Liver (tissue), 9 donors: ENCODE data around the gene NEB. TPM values are rescaled to one million over a fixed set of nuclear protein-coding genes. Genes with fewer than 3 reads are reported as not detected.

Experiments used
- DNase-seq: peaks from one replicate; pipeline ENCODE4 v3.0.0-alpha.2; 2017; ENCODE audit warnings: low spot score
- H3K27ac ChIP-seq, 2 donors: one replicate each; pipeline ENCODE4 v1.7.0; 2013; ENCODE audit warnings: inconsistent platforms in 2 of 2, low read length in 2 of 2, control low read depth in 1 of 2, low read depth in 1 of 2, mild to moderate bottlenecking in 1 of 2
- H3K27me3 ChIP-seq, 4 donors: one replicate each; pipeline versions ENCODE4 v1.6.1 to v1.7.0; 2013; ENCODE audit warnings: low read length in 3 of 4, inconsistent platforms in 1 of 4, mild to moderate bottlenecking in 1 of 4, moderate library complexity in 1 of 4; ENCODE audit not compliant: control insufficient read depth in 4 of 4, insufficient read depth in 4 of 4
- H3K36me3 ChIP-seq, 4 donors: one replicate each; pipeline versions ENCODE4 v1.6.1 to v1.7.0; 2013; ENCODE audit warnings: low read length in 3 of 4, mild to moderate bottlenecking in 3 of 4, low read depth in 1 of 4, moderate library complexity in 1 of 4; ENCODE audit not compliant: control insufficient read depth in 4 of 4, insufficient read depth in 3 of 4
- H3K4me1 ChIP-seq, 4 donors: one replicate each; pipeline versions ENCODE4 v1.6.1 to v1.7.0; 2013; ENCODE audit warnings: low read length in 3 of 4, mild to moderate bottlenecking in 3 of 4, moderate library complexity in 1 of 4; ENCODE audit not compliant: control insufficient read depth in 4 of 4, insufficient read depth in 4 of 4
- H3K4me3 ChIP-seq, 3 donors: one replicate each; pipeline versions ENCODE4 v1.6.1 to v1.7.0; 2013; ENCODE audit warnings: low read length in 3 of 3, control low read depth in 1 of 3, low read depth in 1 of 3, mild to moderate bottlenecking in 1 of 3
- H3K9ac ChIP-seq, 2 donors: one replicate each; pipeline ENCODE4 v1.7.0; 2013; ENCODE audit warnings: low read length in 2 of 2, mild to moderate bottlenecking in 2 of 2, moderate library complexity in 2 of 2, control low read depth in 1 of 2, low read depth in 1 of 2
- H3K9me3 ChIP-seq, 4 donors: one replicate each; pipeline versions ENCODE4 v1.6.1 to v1.7.0; 2013; ENCODE audit warnings: low read length in 3 of 4; ENCODE audit not compliant: control insufficient read depth in 4 of 4
- FOXA1 ChIP-seq: IDR thresholded peaks from 2 replicates; pipeline ENCODE4 v1.6.1; 2016; ENCODE audit warnings: antibody characterized with exemption
- FOXA2 ChIP-seq: IDR thresholded peaks from 2 replicates; pipeline ENCODE4 v1.6.1; 2016; ENCODE audit warnings: antibody characterized with exemption
- GABPA ChIP-seq, 2 donors: IDR thresholded peaks in 1 of 2; conservative IDR thresholded peaks in 1 of 2; 2 replicates each; pipeline ENCODE4 v1.6.1; 2016; ENCODE audit warnings: antibody characterized with exemption in 2 of 2, mild to moderate bottlenecking in 1 of 2, moderate library complexity in 1 of 2
- HNF4A ChIP-seq, 2 donors: conservative IDR thresholded peaks; 2 replicates each; pipeline ENCODE4 v1.6.1; 2016; ENCODE audit warnings: antibody characterized with exemption in 2 of 2, mild to moderate bottlenecking in 2 of 2
- HNF4G ChIP-seq: IDR thresholded peaks from 2 replicates; pipeline ENCODE4 v1.6.1; 2016; ENCODE audit warnings: antibody characterized with exemption
- NR2F2 ChIP-seq: IDR thresholded peaks from 2 replicates; pipeline ENCODE4 v1.6.1; 2016; ENCODE audit warnings: antibody characterized with exemption
- RAD21 ChIP-seq, 2 donors: IDR thresholded peaks; 2 replicates each; pipeline ENCODE4 v1.6.1; 2016; ENCODE audit warnings: antibody characterized with exemption in 2 of 2, mild to moderate bottlenecking in 2 of 2
- RXRA ChIP-seq, 2 donors: IDR thresholded peaks; 2 replicates each; pipeline ENCODE4 v1.6.1; 2017 to 2018; ENCODE audit warnings: antibody characterized with exemption in 2 of 2, mild to moderate bottlenecking in 1 of 2
- SP1 ChIP-seq: IDR thresholded peaks from 2 replicates; pipeline ENCODE4 v1.6.1; 2018; ENCODE audit warnings: antibody characterized with exemption, mild to moderate bottlenecking
- TAF1 ChIP-seq: conservative IDR thresholded peaks from 2 replicates; pipeline ENCODE4 v1.6.1; 2016; ENCODE audit warnings: antibody characterized with exemption, mild to moderate bottlenecking
- YY1 ChIP-seq: IDR thresholded peaks from 2 replicates; pipeline ENCODE4 v1.6.1; 2016; ENCODE audit warnings: antibody characterized with exemption, mild to moderate bottlenecking
- WGBS: extraction: QIAGEN DNeasy Blood & Tissue Kit; methylation state at CpG from one replicate; pipeline ENCODE4 v1.1.7; 2013; 5-methylcytosine and 5-hydroxymethylcytosine counted together
- polyA plus RNA-seq, 2 donors: library from polyadenylated mRNA; stranded (reverse) in 1 of 2; unstranded in 1 of 2; fragments of 200-250 nt in 1 of 2; fragments of >200 nt in 1 of 2; fragmentation: Nextera tagmentation in 1 of 2; extraction: Ambion mirVana in 1 of 2; gene quantifications; one replicate each; pipeline versions ENCODE4 v1.2.1 to v1.2.3, GENCODE V29; 2013 to 2015
- total RNA-seq, 2 donors: library from RNA; depleted of rRNA; stranded (reverse); fragments of >200 nt; gene quantifications; one replicate each; pipeline ENCODE4 v1.2.3, GENCODE V29; 2014
- TF ChIP-seq, protein P1 (sequence below): IDR thresholded peaks from 2 replicates; pipeline ENCODE4 v1.6.1; 2016; ENCODE audit warnings: antibody characterized with exemption, mild to moderate bottlenecking
- TF ChIP-seq, protein P2 (sequence below): IDR thresholded peaks from 2 replicates; pipeline ENCODE4 v1.6.1; 2016; ENCODE audit warnings: antibody characterized with exemption
- TF ChIP-seq, protein P3 (sequence below): fragments of 150-350 bp; IDR thresholded peaks from 2 replicates; pipeline ENCODE4 v1.5.1; 2017; ENCODE audit warnings: improper control_type of control experiment, low read depth, low read length; ENCODE audit not compliant: missing input control
- TF ChIP-seq, protein P4 (sequence below): IDR thresholded peaks from 2 replicates; pipeline ENCODE4 v1.6.1; 2016; ENCODE audit warnings: antibody characterized with exemption
- donor health status: healthy.
- donor health status: healthy.
- donor health status: healthy.
- donor health status: healthy.
- donor health status: healthy.

The NEB gene
- total and polyA plus RNA-seq, 4 donors = 0.28 to 6.4 (median 2.7) TPM

DNA sequence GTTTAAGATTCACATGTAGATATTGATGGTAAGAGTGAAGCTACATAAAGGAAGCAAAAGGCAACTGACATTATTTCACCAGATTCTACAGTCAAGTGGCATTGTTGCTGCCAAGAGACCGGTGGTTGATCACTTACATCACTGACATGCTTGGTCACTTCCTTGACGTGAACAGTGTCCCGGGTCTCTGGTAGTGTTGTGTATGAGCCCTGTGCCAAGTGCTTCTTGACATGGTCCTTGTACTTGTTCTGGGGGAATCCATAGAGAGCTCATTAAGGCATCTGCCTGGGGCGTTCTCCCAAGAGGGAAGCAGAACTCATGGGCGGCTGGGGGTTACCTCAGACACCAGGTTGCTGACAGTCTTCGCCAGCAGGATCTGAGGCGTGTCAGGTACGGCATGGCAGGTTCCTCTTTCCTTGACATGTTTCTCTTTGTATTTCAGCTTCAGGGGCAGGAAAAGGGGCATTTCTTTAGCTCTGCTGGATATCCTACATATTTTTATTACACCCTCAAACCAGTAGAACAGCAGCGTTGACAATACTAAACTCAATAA, 208.4 kb downstream of the NEB start:
- TF ChIP-seq FOXA1 = no peak
- no peak for TF ChIP-seq NR2F2
- TF ChIP-seq RAD21 (IDR thresholded peaks at IDR 0.05) = no peak
- TF ChIP-seq, protein P1, sequence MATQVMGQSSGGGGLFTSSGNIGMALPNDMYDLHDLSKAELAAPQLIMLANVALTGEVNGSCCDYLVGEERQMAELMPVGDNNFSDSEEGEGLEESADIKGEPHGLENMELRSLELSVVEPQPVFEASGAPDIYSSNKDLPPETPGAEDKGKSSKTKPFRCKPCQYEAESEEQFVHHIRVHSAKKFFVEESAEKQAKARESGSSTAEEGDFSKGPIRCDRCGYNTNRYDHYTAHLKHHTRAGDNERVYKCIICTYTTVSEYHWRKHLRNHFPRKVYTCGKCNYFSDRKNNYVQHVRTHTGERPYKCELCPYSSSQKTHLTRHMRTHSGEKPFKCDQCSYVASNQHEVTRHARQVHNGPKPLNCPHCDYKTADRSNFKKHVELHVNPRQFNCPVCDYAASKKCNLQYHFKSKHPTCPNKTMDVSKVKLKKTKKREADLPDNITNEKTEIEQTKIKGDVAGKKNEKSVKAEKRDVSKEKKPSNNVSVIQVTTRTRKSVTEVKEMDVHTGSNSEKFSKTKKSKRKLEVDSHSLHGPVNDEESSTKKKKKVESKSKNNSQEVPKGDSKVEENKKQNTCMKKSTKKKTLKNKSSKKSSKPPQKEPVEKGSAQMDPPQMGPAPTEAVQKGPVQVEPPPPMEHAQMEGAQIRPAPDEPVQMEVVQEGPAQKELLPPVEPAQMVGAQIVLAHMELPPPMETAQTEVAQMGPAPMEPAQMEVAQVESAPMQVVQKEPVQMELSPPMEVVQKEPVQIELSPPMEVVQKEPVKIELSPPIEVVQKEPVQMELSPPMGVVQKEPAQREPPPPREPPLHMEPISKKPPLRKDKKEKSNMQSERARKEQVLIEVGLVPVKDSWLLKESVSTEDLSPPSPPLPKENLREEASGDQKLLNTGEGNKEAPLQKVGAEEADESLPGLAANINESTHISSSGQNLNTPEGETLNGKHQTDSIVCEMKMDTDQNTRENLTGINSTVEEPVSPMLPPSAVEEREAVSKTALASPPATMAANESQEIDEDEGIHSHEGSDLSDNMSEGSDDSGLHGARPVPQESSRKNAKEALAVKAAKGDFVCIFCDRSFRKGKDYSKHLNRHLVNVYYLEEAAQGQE = no peak
- TF ChIP-seq, protein P2, sequence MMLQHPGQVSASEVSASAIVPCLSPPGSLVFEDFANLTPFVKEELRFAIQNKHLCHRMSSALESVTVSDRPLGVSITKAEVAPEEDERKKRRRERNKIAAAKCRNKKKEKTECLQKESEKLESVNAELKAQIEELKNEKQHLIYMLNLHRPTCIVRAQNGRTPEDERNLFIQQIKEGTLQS = no peak
- no peak for TF ChIP-seq TAF1
- TF ChIP-seq, protein P3, sequence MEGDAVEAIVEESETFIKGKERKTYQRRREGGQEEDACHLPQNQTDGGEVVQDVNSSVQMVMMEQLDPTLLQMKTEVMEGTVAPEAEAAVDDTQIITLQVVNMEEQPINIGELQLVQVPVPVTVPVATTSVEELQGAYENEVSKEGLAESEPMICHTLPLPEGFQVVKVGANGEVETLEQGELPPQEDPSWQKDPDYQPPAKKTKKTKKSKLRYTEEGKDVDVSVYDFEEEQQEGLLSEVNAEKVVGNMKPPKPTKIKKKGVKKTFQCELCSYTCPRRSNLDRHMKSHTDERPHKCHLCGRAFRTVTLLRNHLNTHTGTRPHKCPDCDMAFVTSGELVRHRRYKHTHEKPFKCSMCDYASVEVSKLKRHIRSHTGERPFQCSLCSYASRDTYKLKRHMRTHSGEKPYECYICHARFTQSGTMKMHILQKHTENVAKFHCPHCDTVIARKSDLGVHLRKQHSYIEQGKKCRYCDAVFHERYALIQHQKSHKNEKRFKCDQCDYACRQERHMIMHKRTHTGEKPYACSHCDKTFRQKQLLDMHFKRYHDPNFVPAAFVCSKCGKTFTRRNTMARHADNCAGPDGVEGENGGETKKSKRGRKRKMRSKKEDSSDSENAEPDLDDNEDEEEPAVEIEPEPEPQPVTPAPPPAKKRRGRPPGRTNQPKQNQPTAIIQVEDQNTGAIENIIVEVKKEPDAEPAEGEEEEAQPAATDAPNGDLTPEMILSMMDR = no peak
- no peak overlapping the region for H3K4me3 ChIP-seq
- H3K9ac ChIP-seq = no peak overlapping the region
- no peak for DNase-seq
- no peaks in the 10 kb centered on the region for H3K27me3 ChIP-seq
- H3K36me3 ChIP-seq = no peaks in the 10 kb centered on the region
- H3K9me3 ChIP-seq = no peaks in the 10 kb centered on the region
- H3K4me1 ChIP-seq = no peaks in the 10 kb centered on the region
- no peak overlapping the region for H3K27ac ChIP-seq
- WGBS = 81% methylated on average over 9 of the region's 9 CpGs

DNA sequence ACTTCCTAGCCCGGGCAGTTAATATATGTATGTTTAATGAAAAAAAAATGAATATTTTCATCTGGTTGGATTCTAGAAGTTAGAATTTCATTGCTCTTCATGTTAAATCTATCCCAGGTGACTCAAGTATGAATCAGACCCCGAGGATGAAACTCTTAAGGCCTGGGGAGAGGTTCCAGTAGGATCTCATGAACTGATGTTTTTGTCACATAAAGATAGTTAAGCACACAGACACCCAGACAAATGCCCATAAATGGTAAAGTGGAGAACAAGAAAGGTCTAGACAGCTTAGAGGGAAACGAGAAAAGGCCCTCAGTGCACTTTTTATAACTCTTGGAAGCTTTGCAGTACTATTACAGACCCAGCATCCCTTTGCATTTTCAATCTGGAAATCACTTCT, 210.4 kb downstream of the NEB start:
- H3K27me3 ChIP-seq = no peaks in the 10 kb centered on the region
- TF ChIP-seq GABPA (IDR thresholded peaks at IDR 0.05 in 1 of 2, conservative IDR thresholded peaks at IDR 0.05 in 1 of 2) = no peak
- TF ChIP-seq, protein P2 = no peak
- TF ChIP-seq NR2F2 = no peak
- TF ChIP-seq HNF4A (conservative IDR thresholded peaks at IDR 0.05) = no peak
- TF ChIP-seq, protein P3 = no peak
- TF ChIP-seq, protein P1 = no peak
- no peak for TF ChIP-seq RAD21 (IDR thresholded peaks at IDR 0.05)
- no peak for TF ChIP-seq SP1
- TF ChIP-seq YY1 = no peak
- TF ChIP-seq RXRA (IDR thresholded peaks at IDR 0.05) = no peak
- no peak for TF ChIP-seq HNF4G
- TF ChIP-seq TAF1 = no peak
- TF ChIP-seq, protein P4, sequence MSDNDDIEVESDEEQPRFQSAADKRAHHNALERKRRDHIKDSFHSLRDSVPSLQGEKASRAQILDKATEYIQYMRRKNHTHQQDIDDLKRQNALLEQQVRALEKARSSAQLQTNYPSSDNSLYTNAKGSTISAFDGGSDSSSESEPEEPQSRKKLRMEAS = no peak
- no peak for TF ChIP-seq FOXA2
- no peak for DNase-seq
- no peak overlapping the region for H3K9ac ChIP-seq
- no peaks in the 10 kb centered on the region for H3K36me3 ChIP-seq
- H3K9me3 ChIP-seq = no peaks in the 10 kb centered on the region
- no peak overlapping the region for H3K4me3 ChIP-seq
- H3K4me1 ChIP-seq = no peaks in the 10 kb centered on the region
- H3K27ac ChIP-seq = no peak overlapping the region
- 91% methylated on average over 3 of the region's 3 CpGs for WGBS
